HEK293 (cell line): ENCODE results near the gene SS18L1.

ENCODE experiments used
- CTCF ChIA-PET: fragments of 350-600 bp; formaldehyde crosslinking; extraction: SDS; loops from one replicate; lab custom pipeline; 2021; ENCODE audit warnings: antibody characterized with exemption; lab: Yijun Ruan, JAX
- POLR2A ChIA-PET: fragments of 300-600 bp; formaldehyde crosslinking; extraction: SDS; loops from one replicate; lab custom pipeline; 2020; ENCODE audit warnings: antibody characterized with exemption, inconsistent platforms; lab: Yijun Ruan, JAX
- H3K27ac ChIP-seq: fragments of 200-500 bp; sonication (Bioruptor generic); 2 replicates; pipeline ENCODE4 v1.5.1; 2014; ENCODE audit warnings: low read depth, low read length, control low read depth, inconsistent platforms; ENCODE audit errors: extremely low read depth
- H3K36me3 ChIP-seq, 2 experiments: fragments of 200-500 bp in 1 of 2; sonication (Bioruptor generic) in 1 of 2; 1 replicate in 1 of 2; 2 replicates in 1 of 2; pipeline ENCODE4 v1.5.1; 2014 to 2017; ENCODE audit warnings: inconsistent platforms in 2 of 2, low read length in 2 of 2; ENCODE audit not compliant: control insufficient read depth in 2 of 2, insufficient read depth in 1 of 2
- H3K4me1 ChIP-seq: fragments of 200-500 bp; sonication (Bioruptor generic); 2 replicates; pipeline ENCODE4 v1.5.1; 2014; ENCODE audit warnings: mild to moderate bottlenecking, low read length, inconsistent platforms; ENCODE audit not compliant: control insufficient read depth, insufficient read depth
- H3K4me3 ChIP-seq: 2 replicates; pipeline ENCODE4 v1.5.1; 2011; ENCODE audit warnings: low read depth, mild to moderate bottlenecking, control low read depth, low read length, moderate library complexity
- H3K9me3 ChIP-seq: fragments of 200-500 bp; sonication (Bioruptor generic); 2 replicates; pipeline ENCODE4 v1.5.1; 2014; ENCODE audit warnings: low read depth, low read length, inconsistent platforms; ENCODE audit not compliant: control insufficient read depth, insufficient read depth
- GLI4 ChIP-seq: fragments of 450-650 bp; formaldehyde crosslinking; IDR thresholded peaks from 2 replicates; pipeline ENCODE4 v1.5.1; 2016; ENCODE audit warnings: missing biosample characterization, missing genetic modification characterization
- GLIS1 ChIP-seq: fragments of 450-650 bp; formaldehyde crosslinking; IDR thresholded peaks from 2 replicates; pipeline ENCODE4 v1.5.1; 2016; ENCODE audit warnings: missing biosample characterization, missing genetic modification characterization
- PRDM4 ChIP-seq: fragments of 450-650 bp; formaldehyde crosslinking; IDR thresholded peaks from 2 replicates; pipeline ENCODE4 v1.5.1; 2017; ENCODE audit warnings: missing biosample characterization, missing genetic modification characterization
- ZBTB49 ChIP-seq: fragments of 450-650 bp; formaldehyde crosslinking; IDR thresholded peaks from 2 replicates; pipeline ENCODE4 v1.5.1; 2016; ENCODE audit warnings: missing biosample characterization, missing genetic modification characterization, low read depth
- ZFHX2 ChIP-seq: fragments of 450-650 bp; formaldehyde crosslinking; conservative IDR thresholded peaks from 2 replicates; pipeline ENCODE4 v1.5.1; 2016; ENCODE audit warnings: missing biosample characterization, missing genetic modification characterization
- ZNF155 ChIP-seq: fragments of 450-650 bp; formaldehyde crosslinking; IDR thresholded peaks from 2 replicates; pipeline ENCODE4 v1.5.1; 2016; ENCODE audit warnings: missing biosample characterization, missing genetic modification characterization
- ZNF169 ChIP-seq: fragments of 450-650 bp; formaldehyde crosslinking; IDR thresholded peaks from 2 replicates; pipeline ENCODE4 v1.5.1; 2016; ENCODE audit warnings: missing biosample characterization, missing genetic modification characterization
- ZNF324 ChIP-seq: fragments of 450-650 bp; formaldehyde crosslinking; IDR thresholded peaks from 2 replicates; pipeline ENCODE4 v1.5.1; 2016; ENCODE audit warnings: missing biosample characterization, missing genetic modification characterization
- ZNF366 ChIP-seq: fragments of 450-650 bp; formaldehyde crosslinking; conservative IDR thresholded peaks from 2 replicates; pipeline ENCODE4 v1.5.1; 2016; ENCODE audit warnings: missing biosample characterization, missing genetic modification characterization
- ZNF596 ChIP-seq: fragments of 450-650 bp; IDR thresholded peaks from 2 replicates; pipeline ENCODE4 v1.5.0; 2018; ENCODE audit warnings: missing biosample characterization, mild to moderate bottlenecking, missing genetic modification characterization, moderate library complexity
- ZNF623 ChIP-seq: fragments of 450-650 bp; formaldehyde crosslinking; IDR thresholded peaks from 2 replicates; pipeline ENCODE4 v1.5.1; 2016; ENCODE audit warnings: missing biosample characterization, missing genetic modification characterization
- ZNF639 ChIP-seq: fragments of 450-650 bp; formaldehyde crosslinking; IDR thresholded peaks from 2 replicates; pipeline ENCODE4 v1.5.1; 2016; ENCODE audit warnings: missing biosample characterization, missing genetic modification characterization
- ZNF654 ChIP-seq: fragments of 450-650 bp; formaldehyde crosslinking; IDR thresholded peaks from 2 replicates; pipeline ENCODE4 v1.5.1; 2016; ENCODE audit warnings: low read depth, missing biosample characterization, missing genetic modification characterization
- ZSCAN30 ChIP-seq: fragments of 450-650 bp; IDR thresholded peaks from 2 replicates; pipeline ENCODE4 v1.5.1; 2018; ENCODE audit warnings: missing biosample characterization, mild to moderate bottlenecking, missing genetic modification characterization, moderate library complexity
- TF ChIP-seq, protein P1 (sequence below): fragments of 450-650 bp; IDR thresholded peaks from 2 replicates; pipeline ENCODE4 v1.5.1; 2018; ENCODE audit warnings: missing biosample characterization, mild to moderate bottlenecking, missing genetic modification characterization
- TF ChIP-seq, protein P2 (sequence below): fragments of 450-650 bp; formaldehyde crosslinking; IDR thresholded peaks from 2 replicates; pipeline ENCODE4 v1.5.1; 2016; ENCODE audit warnings: missing biosample characterization, missing genetic modification characterization, low read depth
- TF ChIP-seq, protein P3 (sequence below): IDR thresholded peaks from 2 replicates; pipeline ENCODE4 v1.6.1; 2011; ENCODE audit warnings: mild to moderate bottlenecking, low read depth, low read length, borderline replicate concordance

SS18L1 gene

GRCh38 chr20:62220666-62221568 lies 77.3 kb downstream of the SS18L1 start (continued):
- TF ChIP-seq, protein P1, sequence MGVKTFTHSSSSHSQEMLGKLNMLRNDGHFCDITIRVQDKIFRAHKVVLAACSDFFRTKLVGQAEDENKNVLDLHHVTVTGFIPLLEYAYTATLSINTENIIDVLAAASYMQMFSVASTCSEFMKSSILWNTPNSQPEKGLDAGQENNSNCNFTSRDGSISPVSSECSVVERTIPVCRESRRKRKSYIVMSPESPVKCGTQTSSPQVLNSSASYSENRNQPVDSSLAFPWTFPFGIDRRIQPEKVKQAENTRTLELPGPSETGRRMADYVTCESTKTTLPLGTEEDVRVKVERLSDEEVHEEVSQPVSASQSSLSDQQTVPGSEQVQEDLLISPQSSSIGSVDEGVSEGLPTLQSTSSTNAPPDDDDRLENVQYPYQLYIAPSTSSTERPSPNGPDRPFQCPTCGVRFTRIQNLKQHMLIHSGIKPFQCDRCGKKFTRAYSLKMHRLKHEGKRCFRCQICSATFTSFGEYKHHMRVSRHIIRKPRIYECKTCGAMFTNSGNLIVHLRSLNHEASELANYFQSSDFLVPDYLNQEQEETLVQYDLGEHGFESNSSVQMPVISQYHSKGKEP (tag by site-specific recombination): no peak
- TF ChIP-seq ZNF324 (tag by site-specific recombination): no peak
- TF ChIP-seq ZFHX2: peak; percentile 89
- TF ChIP-seq ZNF169: no peak
- TF ChIP-seq, protein P2, sequence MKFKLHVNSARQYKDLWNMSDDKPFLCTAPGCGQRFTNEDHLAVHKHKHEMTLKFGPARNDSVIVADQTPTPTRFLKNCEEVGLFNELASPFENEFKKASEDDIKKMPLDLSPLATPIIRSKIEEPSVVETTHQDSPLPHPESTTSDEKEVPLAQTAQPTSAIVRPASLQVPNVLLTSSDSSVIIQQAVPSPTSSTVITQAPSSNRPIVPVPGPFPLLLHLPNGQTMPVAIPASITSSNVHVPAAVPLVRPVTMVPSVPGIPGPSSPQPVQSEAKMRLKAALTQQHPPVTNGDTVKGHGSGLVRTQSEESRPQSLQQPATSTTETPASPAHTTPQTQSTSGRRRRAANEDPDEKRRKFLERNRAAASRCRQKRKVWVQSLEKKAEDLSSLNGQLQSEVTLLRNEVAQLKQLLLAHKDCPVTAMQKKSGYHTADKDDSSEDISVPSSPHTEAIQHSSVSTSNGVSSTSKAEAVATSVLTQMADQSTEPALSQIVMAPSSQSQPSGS (tag by site-specific recombination): no peak
- TF ChIP-seq, all 188 proteins: peak for 8

GRCh38 chr20:62222266-62222850 lies 78.8 kb downstream of the SS18L1 start:
- no peak overlapping the region for H3K27ac ChIP-seq
- ChIA-PET CTCF (interaction anchor here (0.7 kb wide), 1 partner anchor 83 kb away, joined by 3 read pairs; no protein-coding TSS in a partner anchor), POLR2A (no interaction called here)
- TF ChIP-seq ZNF366 (tag by site-specific recombination) (no peak), GLI4 (tag by site-specific recombination) (no peak), ZNF623 (no peak), ZNF596 (no peak), ZNF639 (no peak), GLIS1 (peak; percentile 17; the same call in 1 of the 2 replicates)
- no peaks in the 10 kb centered on the region for H3K36me3 ChIP-seq
- H3K4me3 ChIP-seq: no peak overlapping the region
- peaks cover 2% of the 10 kb centered on the region; the same call in 1 of the 2 replicates for H3K4me1 ChIP-seq
- no peaks in the 10 kb centered on the region for H3K9me3 ChIP-seq

DNA sequence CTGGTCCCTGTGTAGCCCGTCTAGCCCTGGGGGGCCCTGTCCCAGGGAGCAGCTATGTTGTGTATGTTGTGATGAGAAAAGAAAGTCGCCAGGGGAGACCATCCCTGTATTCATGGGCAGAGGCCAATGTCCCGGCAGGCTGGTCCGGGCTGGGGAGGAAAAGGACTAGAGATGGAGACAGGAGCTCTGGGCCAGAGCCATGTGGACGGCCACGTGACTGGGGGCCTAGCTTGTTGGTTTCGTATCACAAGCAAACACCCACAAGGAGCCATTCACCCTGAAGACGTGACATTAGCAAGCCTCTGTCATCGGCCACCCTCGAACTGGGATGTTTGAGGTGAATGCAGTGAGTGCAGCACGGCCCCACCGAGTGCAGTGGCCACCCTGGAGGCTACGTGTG lies 79.4 kb downstream of the SS18L1 start:
- H3K4me1 ChIP-seq: peaks cover 2% of the 10 kb centered on the region; the same call in 1 of the 2 replicates
- no peaks in the 10 kb centered on the region for H3K9me3 ChIP-seq
- TF ChIP-seq ZNF596 (no peak), ZSCAN30 (tag by site-specific recombination) (no peak), ZNF654 (tag by site-specific recombination) (no peak), ZNF155 (tag by site-specific recombination) (no peak), PRDM4 (no peak), ZBTB49 (tag by site-specific recombination) (no peak)
- TF ChIP-seq, protein P3, sequence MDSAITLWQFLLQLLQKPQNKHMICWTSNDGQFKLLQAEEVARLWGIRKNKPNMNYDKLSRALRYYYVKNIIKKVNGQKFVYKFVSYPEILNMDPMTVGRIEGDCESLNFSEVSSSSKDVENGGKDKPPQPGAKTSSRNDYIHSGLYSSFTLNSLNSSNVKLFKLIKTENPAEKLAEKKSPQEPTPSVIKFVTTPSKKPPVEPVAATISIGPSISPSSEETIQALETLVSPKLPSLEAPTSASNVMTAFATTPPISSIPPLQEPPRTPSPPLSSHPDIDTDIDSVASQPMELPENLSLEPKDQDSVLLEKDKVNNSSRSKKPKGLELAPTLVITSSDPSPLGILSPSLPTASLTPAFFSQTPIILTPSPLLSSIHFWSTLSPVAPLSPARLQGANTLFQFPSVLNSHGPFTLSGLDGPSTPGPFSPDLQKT: no peak
- TF ChIP-seq, all 188 proteins: peak for 0
- H3K4me3 ChIP-seq: no peak overlapping the region
- H3K27ac ChIP-seq: no peak overlapping the region
- CTCF ChIA-PET: no interaction called here
- POLR2A ChIA-PET: no interaction called here
- no peaks in the 10 kb centered on the region for H3K36me3 ChIP-seq
